ACHN (cell line): ENCODE results near the gene TLE1.
"Not testable (repeated sequence)": the region's sequence is repeated elsewhere in the genome, so short reads cannot be mapped to it uniquely, and the experiment has no call there.

ENCODE experiments used
- DNase-seq: peaks from one replicate; pipeline ENCODE4 v3.0.0-alpha.2; 2015
- in situ Hi-C: cut with HindIII; loops from 2 replicates; pipeline ENCODE4 v1.10.0; 2017; ENCODE audit warnings: low sequenced_read_pairs, low pct_ligation_motif_present, low pct_unique_long_range_greater_than_20kb

The TLE1 gene

DNA sequence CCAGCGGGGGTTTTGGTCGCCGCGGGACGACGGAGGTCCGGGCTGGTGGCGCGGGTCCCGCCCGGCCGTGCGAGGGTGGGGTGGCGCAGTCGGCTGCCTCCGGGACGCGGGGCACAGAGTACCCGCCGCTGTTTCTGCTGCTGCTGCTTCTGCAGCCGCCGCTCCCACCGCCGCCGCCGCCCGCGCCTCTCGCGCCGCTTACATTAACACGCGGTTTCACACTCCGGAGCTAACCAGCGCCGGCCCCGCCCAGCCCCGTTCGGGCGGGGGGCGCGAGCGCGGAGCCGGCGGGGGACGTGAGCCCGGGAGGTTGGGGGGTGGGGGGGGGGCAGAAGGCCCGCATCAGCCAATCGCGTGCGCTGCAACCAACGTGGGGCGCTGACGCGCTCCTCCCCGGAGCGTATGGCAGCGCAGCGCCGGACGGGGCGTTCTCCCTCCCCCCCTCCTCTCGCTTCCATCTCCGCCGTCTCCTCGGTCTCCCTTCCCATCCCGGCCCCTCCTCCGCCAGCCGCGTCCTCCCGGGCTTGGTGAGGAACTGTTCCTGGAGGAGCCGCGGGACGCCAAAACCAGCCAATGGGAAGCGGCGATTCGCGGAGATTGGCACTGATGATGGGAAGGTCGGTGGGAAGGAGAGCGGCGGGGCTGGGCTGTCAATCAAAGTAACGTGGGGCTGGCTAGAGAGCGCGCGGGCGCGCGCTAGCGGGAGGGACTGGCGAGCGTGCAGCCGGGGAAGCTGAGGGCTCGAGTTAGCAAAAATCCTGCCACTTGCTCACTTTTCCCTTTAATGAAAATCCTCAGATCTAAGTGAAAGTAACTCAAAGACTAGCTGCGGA is at the start of gene TLE1:
TLE1 (minus strand) TSS at position 205 of the 833 bp plus-strand sequence. CDS start 1,307 bp downstream, outside the sequence.
- DNase-seq = peak; percentile 98
- in situ Hi-C loops = no loop called here

DNA sequence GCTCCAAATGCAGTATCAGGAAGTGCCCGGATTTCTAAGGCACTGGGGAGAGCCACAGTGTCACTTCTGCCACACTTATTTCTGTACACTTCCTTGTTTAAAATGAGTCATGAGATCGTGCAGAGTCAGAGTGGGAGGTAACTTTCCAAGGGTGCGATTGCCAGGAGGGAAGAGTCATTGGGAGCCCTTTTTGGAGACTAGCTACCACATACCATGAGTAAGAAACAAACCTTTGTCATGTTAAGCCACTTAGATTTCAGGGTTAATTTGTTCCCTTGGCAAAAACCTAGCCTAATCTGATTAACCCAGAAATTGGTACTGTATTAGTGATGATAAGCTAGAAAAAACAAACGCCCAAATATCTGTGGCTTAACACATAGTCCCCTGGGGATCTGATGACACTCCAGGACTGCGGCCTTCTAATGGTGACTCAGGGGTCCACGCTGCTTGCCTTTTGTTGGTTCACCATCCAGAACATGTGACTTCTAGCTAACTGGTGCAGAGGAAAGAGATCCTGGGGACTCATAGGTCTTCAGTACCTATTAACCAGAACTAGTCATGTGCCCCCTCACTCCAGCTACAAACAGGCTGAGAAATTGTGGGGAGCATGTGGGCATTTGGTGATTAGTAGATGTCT is 48.6 kb upstream of the TLE1 start:
- in situ Hi-C loops = no loop called here
- DNase-seq = peak; percentile 90

GRCh38 chr9:81730498-81730897 is 41.2 kb upstream of the TLE1 start:
- in situ Hi-C loops, DNase-seq: not testable (repeated sequence)

DNA sequence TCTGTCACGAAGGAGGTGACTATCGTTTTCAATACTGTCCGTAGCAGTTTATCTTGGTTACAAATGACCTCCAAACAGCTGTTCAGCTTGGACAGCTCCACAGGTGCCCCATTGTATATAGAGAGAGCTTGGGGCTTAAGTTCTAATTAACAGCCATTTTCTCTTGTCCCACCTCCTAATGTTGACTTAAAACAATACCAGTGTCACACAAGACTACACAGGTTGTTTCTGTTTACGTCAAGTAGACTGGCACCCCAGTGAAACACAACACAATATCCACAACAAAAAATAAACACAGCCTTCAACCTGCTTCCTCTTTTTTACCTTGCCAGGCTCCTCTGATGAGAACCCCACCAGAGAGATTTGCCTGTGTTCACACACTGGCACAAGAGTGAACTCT is 39.8 kb upstream of the TLE1 start:
- no peak for DNase-seq
- in situ Hi-C loops = no loop called here

DNA sequence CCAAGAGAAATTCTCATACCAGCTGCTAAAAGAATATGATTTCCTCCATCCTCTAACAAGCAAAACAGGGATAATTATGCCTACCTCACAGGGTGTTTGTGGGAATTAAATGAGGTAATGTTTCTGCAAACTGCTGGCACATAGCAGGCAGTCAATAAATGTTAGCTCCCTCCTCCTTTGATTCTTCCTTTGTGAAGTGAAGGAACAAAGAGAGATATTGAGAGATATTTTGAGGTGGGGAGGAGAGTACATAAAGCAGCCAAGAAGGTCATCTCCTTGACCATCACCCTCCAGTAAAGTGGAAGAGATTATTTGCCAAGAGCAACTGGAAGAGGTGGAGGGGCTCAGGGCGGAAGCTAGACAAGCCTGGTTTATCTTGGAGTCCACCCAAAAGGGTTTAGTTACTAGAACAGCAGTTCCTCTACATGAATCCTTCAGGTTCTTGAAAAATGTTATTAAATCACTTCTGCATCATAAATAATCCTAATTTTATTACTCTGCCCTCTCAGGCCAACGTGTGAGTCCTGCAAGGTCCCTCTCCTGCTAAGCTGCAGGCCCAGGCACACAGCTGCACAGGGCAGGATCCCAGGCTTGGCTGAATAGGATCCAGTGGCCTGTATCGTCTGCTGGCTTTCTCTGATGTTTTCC is 35.0 kb upstream of the TLE1 start:
- no peak for DNase-seq
- in situ Hi-C loops = no loop called here

GRCh38 chr9:81722277-81722676 is 32.9 kb upstream of the TLE1 start:
- in situ Hi-C loops = no loop called here
- no peak for DNase-seq

DNA sequence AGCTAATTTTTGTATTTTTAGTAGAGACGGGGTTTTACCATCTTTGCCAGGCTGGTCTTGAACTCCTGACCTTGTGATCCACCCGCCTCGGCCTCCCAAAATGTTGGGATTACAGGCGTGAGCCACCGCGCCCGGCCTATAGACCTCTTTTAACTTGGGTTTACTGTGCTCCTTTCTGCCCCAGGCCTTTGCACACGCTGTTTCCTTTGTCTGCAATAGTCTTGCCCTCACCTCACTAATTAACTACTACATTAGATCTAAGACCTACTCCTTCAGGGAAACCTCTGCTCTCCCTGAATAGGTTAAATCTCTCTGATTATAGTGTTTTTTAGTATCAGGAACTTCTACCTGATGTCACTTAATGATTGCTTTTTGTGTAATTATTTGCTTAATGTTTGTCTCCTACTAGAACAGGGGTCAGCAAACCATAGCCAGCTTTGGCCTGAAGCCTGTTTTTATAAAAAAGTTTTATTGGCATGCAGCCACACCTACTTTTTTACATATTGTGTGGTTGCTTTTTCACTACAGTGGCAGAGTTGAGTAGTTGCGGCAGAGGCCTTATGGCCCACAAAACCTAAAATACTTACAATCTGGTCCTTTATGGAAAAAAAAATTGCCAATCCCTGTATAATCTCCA is 31.2 kb upstream of the TLE1 start:
- in situ Hi-C loops = no loop called here
- DNase-seq = no peak

GRCh38 chr9:81719972-81720371 is 30.6 kb upstream of the TLE1 start:
- in situ Hi-C loops = no loop called here
- no peak for DNase-seq

DNA sequence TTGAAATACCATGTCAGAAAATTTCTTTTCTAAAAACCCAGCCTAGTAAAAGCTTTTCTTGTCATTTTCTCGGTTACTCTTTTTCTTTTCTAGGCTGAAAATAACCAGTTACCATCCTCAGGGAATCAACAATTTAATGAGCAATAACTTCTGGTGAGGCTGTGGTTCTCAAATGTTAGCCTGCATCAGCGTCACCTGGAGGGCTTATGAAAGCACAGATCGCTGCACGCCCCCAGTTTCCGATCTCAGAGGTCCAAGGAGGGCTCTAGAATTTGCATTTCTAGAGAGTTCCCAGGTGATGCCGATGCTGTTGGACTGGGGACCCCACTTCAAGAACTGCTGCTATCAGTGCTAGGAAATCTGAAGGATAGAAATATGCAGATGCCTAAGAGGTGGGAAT is 28.9 kb upstream of the TLE1 start:
- in situ Hi-C loops = no loop called here
- DNase-seq = no peak

GRCh38 chr9:81717747-81718077 is 28.4 kb upstream of the TLE1 start:
- in situ Hi-C loops = no loop called here
- DNase-seq = no peak

- in situ Hi-C loops = no loop called here
- DNase-seq = no peak
Measured at GRCh38 chr9:81717061-81717746, 27.9 kb upstream of the TLE1 start.

GRCh38 chr9:81716409-81716808 is 27.1 kb upstream of the TLE1 start:
- in situ Hi-C loops = no loop called here
- DNase-seq = no peak

DNA sequence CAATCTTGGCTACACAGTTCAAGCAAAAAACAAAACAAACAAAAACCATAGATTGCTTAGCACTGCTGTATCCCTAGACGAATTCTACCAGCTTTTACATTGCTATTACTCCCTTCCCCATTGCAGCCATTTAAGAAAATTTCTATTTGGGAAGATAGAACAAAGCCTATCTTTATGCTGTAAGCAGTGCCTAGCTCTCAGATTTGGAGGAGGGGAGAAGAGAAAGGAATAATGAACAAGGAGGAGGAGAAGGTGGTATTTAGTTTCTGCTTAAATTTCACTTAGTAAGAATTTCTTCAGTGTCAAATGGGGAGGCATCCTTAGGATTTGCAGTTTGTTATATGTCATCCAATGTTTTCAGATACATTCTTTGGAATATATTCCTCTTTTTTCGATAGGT is 16.2 kb upstream of the TLE1 start:
- in situ Hi-C loops = no loop called here
- no peak for DNase-seq

DNA sequence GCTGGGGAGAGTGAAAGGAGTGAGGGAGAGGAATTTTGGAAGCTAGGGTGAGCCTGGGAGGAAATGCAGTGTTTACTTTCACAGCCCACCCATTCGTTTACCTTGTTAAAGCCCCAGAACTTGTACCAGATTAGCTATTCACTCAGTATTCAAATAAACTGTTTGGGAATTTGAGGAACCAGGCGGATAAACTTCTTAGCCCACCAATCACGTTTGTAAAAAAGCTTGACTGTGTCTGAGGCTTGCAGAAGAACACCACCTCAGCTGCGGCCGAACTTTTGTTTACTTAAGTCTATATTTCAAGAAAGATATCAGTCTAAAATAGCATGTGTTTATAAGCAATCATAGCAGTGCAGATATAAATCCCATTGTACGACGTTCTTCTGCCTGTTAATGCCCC is 5.2 kb upstream of the TLE1 start:
- no peak for DNase-seq
- in situ Hi-C loops = no loop called here

DNA sequence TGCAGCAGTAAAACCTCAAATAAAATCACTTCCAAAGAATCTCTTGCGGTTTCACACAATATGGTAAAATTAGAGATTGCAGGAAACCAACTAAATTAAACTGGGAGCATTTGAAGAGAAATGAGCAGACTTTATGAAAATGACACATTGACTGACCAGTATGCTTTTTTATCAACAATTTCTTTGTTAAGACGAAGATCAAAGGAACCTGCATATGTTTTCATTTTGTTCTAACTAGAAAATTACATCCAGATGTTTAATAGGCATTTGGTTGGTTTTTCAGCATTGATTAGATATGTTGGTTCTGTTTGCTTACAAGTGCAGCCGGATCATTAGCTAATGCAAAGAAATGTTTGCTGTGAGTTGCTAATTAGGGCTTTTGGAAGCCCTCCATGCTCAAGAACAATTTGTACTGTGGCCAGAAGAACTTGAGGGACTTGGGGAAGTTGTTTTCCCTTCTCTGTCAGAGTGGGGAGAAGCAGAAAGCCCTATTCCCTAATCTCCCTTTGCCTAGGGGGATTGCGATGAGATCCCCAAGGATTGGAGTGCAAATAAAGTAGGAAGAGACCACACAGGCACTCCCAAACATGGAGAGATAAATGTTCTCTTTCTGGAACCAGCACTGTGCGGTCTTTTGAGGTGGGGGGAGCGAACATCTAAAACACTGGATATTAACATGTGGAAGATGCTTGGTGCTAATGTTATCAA is 4.5 kb upstream of the TLE1 start:
- in situ Hi-C loops = no loop called here
- no peak for DNase-seq

GRCh38 chr9:81690251-81690851 is 1.0 kb upstream of the TLE1 start:
- peak; percentile 24 for DNase-seq
- in situ Hi-C loops = no loop called here

GRCh38 chr9:81689093-81689342 is 329 bp downstream of the TLE1 start:
- in situ Hi-C loops = not testable (repeated sequence)

More at GRCh38 chr9:81689093-81689342, 329 bp downstream of the TLE1 start:
- DNase-seq = not testable (repeated sequence)
